Epithelial cell of proximal tubule (primary cell): ENCODE data around the gene TCF7L2. TPM values are rescaled to one million over a fixed set of nuclear protein-coding genes. Genes with fewer than 3 reads are reported as not detected.
A peak's percentile ranks its signal among the peaks of the same experiment; 100 is the strongest.

Experiments
- DNase-seq: peaks from one replicate; pipeline ENCODE4 v3.0.0-alpha.2; 2011; ENCODE audit warnings: low read depth
- H3K4me3 ChIP-seq: 2 replicates; pipeline ENCODE4 v1.5.1; 2011; ENCODE audit warnings: low read depth, mild to moderate bottlenecking, low read length
- total RNA-seq: library from RNA; depleted of rRNA; stranded (reverse); fragments of >200 nt; gene quantifications from 2 replicates; pipeline ENCODE4 v1.2.3, GENCODE V29; 2015
- TF ChIP-seq, protein P1 (sequence below): conservative IDR thresholded peaks from 2 replicates; pipeline ENCODE4 v1.5.1; 2012; ENCODE audit warnings: low read depth, mild to moderate bottlenecking, low read length

The TCF7L2 gene
- total RNA-seq, 1 donor from 2014 or later: 5.4 TPM

DNA sequence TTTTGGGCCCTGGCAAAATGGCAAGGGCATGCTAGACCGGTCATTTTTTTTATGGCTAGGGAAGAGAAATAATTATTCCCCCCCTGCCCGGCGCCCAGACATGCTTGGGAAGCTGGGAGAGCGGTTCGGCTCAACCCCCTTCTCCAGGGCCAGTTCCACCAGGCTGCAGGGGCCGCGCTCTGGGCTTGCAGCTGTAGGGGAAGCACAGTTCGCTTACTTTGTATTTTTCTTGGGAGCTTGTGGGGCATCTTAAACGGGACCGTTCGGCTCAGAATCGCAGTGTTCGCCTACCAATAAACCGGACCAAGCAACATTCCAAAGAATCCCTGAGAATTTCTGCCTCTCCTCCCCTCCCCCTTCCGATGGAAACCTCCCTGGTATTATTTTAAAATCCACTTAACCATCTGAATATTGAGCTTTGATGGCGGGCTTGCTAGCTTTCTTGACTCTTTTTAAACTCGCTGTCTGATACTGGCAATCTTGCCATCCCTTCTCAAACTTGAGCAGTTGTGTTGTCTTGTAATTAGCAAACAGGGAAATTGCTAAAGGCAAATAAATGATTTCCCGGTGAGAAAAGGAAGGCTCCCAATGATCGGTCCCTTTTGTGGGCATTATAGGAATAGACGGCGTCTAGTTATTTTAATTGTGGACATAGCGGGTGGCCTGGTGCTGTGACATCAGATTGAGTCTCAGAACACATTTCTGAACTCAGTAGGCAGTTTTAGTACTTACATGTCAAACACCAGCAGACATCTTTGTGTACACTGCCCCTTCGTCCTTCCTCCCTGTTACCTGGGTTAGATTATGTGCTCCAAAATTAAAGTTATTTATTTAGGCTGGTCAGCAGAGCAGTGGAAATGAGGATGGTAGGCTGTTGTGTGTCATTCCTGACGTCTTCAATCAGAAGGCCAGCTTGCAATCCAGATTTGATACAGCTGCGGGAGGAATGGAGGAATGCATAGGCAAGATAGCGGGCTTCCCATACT is 3.4 kb downstream of the TCF7L2 start:
- DNase-seq: no peak
- TF ChIP-seq, protein P1, sequence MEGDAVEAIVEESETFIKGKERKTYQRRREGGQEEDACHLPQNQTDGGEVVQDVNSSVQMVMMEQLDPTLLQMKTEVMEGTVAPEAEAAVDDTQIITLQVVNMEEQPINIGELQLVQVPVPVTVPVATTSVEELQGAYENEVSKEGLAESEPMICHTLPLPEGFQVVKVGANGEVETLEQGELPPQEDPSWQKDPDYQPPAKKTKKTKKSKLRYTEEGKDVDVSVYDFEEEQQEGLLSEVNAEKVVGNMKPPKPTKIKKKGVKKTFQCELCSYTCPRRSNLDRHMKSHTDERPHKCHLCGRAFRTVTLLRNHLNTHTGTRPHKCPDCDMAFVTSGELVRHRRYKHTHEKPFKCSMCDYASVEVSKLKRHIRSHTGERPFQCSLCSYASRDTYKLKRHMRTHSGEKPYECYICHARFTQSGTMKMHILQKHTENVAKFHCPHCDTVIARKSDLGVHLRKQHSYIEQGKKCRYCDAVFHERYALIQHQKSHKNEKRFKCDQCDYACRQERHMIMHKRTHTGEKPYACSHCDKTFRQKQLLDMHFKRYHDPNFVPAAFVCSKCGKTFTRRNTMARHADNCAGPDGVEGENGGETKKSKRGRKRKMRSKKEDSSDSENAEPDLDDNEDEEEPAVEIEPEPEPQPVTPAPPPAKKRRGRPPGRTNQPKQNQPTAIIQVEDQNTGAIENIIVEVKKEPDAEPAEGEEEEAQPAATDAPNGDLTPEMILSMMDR: no peak
- peak overlapping the region; percentile 79 for H3K4me3 ChIP-seq

GRCh38 chr10:112954974-112955581 is 5.0 kb downstream of the TCF7L2 start:
- H3K4me3 ChIP-seq: peak overlapping the region; percentile 43
- TF ChIP-seq, protein P1: no peak
- no peak for DNase-seq

GRCh38 chr10:112955582-112956421 is 5.8 kb downstream of the TCF7L2 start:
- H3K4me3 ChIP-seq: peak overlapping the region; percentile 43
- TF ChIP-seq, protein P1: no peak
- DNase-seq: no peak

GRCh38 chr10:112956631-112957350 is 6.7 kb downstream of the TCF7L2 start:
- TF ChIP-seq, protein P1: no peak
- no peak for DNase-seq
- no peak overlapping the region for H3K4me3 ChIP-seq

GRCh38 chr10:112957640-112958092 is 7.6 kb downstream of the TCF7L2 start:
- no peak overlapping the region for H3K4me3 ChIP-seq
- DNase-seq: no peak
- TF ChIP-seq, protein P1: no peak

DNA sequence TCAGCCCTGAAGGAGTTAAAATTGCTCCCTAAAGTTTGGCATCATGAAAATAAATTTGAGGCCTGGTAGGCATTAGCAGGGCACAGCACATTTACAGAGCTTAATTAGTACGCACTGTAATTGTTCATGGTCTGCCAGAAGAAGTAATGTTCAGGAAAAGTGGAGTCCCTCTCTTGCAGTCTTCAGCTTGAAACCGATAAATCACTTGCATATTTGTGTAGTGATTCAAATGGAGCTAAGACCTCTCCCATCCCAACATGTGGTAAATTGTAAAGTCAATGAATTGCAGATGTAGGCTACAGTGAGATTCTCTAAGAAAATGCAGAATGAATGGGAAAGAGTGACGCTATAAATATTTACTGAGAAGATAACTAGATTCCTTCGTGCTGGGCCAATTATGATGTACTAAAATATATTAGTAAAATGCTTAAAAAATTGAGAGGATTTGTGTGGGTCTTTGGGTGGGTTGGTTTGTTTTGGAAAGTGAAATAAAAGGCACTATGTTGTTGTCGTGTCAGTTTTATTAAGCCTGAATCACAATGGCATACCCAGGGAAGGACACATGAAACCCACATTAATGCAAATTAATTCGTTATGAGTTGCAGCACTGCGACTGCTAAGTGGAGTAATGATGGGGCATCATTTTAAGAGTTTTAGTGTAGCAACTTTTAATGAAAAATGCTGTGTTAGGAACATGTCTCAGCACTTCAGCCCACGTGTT is 8.4 kb downstream of the TCF7L2 start:
- H3K4me3 ChIP-seq: no peak overlapping the region
- no peak for DNase-seq
- TF ChIP-seq, protein P1: no peak
